Stimulated activated CD4-positive, alpha-beta T cell treated with anti-CD3 and anti-CD28 coated beads, Interleukin-4, amount 100 ng/mL, for 48 hours (primary cell): ENCODE measurements around the gene EPHB4.
"Not testable (repeated sequence)": the region's sequence is repeated elsewhere in the genome, so short reads cannot be mapped to it uniquely, and the experiment has no call there.

Experiments
- DNase-seq, 2 donors: peaks; one replicate each; pipeline ENCODE4 v3.0.0-alpha.2; 2020; ENCODE audit warnings: low read depth in 2 of 2

Gene EPHB4

DNA sequence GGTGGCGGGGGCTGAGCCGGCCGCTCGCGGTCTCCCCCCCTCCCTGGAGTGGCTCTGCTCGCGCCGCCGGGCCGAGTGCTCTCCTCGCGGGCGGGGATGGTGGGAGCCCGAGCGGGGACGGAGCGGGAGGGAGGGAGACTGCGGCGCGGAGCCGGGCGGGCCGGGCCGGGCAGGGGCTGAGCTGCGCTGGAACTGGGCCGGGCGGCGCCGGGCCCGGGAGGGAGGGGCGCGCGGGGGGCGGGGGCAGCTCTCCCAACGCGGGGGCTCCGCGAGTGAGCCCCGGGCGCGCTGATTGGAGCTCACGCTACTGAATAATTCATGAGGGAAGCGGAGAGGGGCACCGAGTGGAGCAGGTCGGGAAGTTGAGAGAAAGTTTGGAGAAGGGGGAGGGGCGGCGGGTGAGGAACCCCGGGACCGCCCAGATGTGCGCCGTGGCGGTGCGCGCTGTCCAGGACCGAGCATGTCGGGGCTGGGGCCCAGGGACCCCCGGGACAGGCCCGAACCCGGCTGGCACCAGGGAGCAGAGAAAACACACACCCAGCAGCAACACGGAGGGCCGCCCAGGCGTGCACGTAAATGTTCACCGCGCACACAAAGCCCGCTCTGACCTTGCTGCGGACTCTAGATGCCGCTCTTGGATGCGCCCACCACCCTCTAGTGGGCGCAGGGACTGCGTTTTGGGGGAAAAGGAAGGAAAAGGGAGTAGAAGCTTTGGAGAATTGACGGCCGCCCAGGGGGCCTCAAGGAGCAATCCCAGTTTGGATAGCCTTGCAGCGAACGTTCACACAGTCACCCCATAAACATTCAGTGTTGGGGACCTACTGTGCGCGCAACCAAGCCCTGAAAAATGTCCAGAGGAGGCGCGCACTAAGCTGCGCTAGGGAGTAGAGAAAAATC lies at the start of gene EPHB4:
EPHB4 (minus strand) TSS at position 194 of the 897 bp plus-strand sequence. CDS start 493 bp downstream, outside the sequence.
- DNase-seq, result no peak

DNA sequence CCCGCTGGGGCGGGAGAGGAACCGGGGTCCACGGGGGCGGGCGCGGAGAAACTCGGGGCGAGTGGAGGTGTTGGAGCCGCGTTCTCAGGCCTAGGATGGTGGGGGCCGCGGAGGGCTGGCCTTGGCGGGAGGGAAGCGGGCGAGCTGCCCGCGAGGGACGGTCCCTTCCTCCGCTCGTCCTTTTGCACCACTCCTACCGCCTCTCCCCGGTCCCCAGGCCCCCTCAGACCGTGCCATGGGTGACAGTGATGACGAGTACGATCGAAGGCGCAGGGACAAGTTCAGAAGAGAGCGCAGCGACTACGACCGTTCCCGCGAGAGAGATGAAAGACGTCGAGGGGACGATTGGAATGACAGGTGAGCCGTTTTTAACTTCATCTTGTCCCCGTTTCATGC lies 48.0 kb upstream of the EPHB4 start:
- no peak for DNase-seq

DNA sequence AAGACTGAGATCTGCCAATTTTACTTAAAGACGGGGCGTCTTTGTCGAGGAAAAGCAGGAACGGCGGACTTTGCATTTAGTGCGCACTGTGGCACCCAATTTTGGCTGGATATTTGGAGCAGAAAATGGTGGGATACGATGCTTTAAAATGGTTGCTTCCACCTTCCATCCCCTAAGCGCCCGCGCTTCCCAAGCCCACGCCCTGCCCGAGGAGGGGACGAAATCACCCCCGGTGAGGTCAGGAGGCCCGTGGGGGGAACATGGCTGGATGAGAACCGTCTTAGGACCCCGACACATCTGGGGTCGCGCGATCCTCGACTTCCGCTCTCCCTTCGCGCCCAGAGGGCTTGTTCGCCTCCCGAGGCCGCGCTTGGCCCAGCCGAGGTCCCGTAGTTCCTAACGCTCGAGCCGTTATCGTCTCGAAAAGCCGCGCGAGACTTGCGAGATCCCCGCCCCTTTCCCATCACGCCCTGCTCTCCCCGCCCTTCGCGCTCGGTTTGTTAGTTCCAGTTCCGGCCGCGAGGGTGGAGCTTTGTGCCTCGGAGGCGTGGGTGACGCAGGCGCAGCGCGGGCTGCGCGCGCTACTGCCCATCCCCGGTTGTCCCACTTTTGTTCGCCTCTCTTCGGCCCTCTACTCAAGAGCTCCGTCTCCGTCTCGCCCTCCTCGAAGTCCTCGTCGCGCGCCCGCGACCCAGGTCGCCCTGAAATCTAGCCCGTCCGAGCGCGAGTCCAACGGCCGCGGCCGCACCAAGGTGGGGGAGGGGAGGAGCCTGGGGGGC lies 47.4 kb upstream of the EPHB4 start, which contains the start of gene SRRT:
SRRT (plus strand) TSS at position 527 of the 779 bp plus-strand sequence. CDS start 488 bp downstream, outside the sequence.
- DNase-seq, result peak; percentile 98

DNA sequence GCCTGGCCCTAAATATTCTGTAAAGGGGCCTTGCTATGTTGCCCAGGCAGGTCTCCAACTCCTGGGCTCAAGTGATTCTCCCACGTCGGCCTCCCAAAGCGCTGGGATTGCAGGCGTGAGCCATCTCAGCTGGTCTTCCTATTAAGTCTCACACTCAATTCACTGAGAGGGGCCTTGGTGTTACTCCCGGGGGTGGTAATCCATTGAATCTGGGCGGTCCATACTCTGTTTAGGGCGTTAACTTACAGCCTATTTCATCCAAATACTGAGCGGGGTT lies 46.9 kb upstream of the EPHB4 start:
- DNase-seq, result no peak

DNA sequence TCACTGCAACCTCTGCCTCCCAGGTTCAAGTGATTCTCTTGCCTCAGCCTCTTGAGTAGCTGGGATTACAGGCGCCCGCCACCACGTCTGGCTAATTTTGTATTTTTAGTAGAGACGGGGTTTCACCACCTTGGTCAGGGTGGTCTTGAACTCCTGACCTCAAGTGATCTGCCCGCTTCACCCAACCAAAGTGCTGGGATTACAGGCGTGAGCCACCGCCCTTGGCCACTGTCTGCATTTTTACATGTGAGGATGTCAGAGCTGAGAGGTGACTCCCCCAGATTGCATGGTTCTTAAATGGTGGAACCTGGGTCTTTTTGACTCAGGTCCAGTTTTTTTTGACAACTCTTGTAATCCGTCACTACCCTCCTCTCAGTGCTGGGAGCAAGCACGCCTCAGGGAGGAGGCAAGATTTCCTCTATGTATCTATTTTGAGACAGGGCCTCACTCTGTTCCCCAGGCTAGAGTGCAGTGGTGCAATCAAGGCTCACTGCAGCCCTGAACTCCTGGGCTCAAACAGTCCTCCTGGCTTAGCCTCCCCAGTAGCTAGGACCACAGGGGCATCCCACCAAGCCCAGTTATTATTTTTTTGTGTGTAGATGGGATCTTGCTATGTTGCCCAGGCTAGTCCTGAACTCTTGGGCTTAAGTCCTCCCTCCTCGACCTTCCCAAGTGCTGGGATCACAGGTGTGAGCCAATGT lies 46.4 kb upstream of the EPHB4 start:
- DNase-seq, result no peak

DNA sequence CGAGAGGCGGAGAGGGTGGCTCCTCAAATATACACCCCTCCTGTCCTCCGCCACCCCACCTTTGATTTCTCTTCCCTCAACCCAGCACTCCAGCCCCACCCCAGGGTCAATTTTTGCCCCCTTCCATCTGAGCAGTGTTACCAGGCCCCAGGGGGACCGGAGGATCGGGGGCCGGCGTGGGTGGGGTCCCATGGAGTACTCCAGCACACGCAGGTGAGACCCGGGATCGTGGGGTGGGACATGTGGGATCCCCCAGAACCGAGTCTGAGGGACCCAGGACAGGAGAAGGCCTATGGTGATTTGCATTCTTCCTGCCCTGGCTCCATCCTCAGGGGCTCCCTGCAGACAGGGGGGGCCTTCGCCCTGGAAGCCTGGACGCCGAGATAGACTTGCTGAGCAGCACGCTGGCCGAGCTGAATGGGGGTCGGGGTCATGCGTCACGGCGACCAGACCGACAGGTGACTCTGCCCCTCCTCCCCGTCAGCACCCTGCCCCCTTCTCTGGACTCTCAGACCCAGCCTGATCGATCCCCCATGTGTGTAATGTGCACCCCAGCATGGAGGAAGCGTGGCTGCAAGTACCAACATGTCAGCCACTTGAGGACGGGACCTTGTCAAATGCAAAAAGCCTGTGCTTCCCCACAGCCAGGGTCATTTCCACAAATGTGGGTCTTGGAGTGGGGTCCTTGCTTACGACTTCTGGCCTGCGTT lies 40.6 kb upstream of the EPHB4 start:
- DNase-seq, result no peak

DNA sequence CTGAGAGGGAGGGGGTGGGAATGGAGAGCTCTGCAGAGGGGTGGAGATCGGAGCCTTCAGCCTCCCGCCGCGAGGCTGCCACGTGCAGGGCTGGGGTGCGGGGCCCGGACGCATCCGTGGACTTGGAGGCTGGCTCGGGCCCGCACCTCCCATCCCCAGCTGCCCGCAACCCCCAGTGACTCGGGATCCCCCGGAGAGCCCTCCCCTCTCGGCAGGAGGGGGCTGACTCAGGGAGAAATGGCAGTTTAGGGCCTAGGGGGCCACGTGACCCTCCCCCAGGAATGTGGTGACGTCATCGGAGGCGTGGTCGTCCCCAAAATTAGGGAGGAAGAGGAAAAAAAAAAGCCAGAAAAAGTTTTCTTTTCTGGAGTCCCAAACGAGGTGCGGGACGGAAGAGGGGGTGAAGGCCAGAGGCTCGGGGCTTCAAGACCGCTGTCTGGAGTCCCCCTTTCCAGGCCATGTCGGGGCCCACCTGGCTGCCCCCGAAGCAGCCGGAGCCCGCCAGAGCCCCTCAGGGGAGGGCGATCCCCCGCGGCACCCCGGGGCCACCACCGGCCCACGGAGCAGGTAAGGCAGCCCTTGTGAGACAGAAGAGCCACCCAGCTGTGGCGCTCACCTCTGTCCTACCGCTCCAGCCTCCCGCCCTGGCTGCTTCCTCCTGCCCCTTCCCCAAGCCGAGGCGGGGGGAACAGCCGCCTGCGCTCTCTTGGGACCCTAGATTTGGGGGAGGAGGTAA lies 39.9 kb upstream of the EPHB4 start, which contains the start of gene TRIP6:
TRIP6 (plus strand) TSS at position 348 of the 736 bp plus-strand sequence; CDS start at position 459, 111 bp downstream.
- DNase-seq, result peak; percentile 57 to 68

DNA sequence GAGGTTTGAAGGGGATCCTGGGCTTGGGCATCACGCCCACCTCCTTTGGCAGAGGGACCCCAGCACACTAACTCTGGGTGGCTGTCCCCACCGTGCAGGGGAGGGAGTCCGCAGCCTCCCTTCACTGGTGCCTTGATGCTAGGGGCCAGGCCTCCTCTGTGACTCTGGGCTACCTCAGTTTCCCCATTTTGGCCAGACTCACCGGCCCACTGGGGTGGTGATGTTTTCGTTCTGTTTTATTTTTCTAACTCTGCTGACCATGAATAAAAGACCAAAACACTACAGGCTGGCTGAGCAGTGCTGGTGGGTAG lies 39.4 kb upstream of the EPHB4 start:
- DNase-seq, result no peak

DNA sequence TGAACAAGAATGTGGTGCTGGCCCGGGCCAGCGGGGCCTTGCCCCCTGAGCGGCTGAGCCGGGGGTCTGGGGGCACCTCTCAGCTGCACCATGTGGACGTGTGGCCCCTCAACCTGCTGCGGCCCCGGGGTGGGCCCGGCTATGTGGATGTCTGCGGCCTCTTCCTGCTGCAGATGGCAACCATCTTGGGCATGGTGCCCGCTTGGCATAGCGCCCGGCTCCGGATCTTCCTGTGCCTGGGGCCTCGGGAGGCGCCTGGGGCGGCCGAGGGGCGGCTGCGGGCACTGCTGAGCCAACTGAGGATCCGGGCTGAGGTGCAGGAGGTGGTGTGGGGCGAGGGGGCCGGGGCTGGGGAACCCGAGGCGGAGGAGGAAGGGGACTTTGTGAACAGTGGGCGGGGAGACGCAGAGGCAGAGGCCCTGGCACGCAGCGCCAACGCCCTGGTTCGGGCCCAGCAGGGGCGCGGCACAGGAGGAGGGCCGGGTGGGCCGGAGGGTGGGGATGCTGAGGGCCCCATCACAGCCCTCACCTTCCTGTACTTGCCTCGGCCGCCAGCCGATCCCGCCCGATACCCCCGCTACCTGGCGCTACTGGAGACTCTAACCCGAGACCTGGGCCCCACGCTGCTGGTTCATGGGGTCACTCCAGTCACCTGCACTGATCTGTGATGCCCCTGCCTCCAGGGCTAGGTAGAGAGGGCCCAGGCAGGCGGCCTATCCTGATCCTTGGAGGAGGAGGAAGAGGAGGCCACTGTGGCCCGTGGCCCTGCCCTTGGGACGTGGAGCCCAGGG lies 38.8 kb upstream of the EPHB4 start:
- DNase-seq, result no peak

DNA sequence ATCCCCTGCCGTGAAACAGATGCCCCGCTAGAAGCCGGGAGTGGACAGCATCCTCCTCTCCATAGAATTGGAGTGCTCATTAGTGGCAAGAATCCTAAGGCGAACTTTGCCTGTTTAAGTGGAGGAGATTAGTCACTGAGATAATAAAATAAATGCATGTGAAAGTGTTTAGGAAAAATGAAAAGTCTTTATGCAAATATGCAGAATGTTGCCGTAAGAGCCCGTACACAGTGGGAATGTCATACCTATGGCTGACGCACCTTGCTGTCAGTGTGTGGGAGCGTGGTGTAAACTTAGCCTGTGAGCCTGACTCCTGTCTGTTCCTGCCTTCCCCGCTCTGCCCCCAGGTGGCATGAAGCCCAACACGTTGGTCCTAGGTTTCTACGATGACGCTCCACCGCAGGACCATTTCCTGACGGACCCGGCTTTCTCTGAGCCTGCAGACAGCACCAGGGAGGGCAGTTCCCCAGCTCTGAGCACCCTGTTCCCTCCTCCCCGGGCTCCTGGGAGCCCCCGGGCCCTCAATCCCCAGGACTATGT lies 38.1 kb upstream of the EPHB4 start:
- DNase-seq, result no peak

DNA sequence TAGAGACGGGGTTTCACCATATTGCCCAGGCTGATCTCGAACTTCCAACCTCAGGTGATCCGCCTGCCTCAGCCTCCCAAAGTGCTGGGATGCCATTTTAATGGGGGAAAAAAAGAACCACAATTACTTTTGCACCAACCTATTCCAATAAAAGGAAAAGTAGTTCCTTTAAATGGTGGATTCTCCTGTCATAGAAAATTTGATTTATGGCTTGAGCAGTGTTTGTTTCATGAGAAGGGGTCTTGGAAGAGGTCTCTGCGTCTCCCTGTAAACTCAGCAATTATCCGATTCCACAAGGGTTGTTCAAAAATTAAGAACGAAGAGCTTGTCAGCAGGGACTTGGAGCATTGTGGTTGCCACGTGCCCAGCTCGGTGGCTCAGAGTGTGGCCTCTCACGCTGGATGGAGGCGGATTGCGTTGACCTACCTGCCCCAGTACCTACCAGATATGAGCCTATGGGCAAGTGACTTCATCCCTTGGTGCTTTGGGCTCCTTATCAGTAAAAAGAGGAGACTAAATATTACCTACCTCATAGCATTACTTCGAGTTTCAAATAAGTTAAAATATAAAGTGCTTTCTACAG lies 37.0 kb upstream of the EPHB4 start:
- no peak for DNase-seq

DNA sequence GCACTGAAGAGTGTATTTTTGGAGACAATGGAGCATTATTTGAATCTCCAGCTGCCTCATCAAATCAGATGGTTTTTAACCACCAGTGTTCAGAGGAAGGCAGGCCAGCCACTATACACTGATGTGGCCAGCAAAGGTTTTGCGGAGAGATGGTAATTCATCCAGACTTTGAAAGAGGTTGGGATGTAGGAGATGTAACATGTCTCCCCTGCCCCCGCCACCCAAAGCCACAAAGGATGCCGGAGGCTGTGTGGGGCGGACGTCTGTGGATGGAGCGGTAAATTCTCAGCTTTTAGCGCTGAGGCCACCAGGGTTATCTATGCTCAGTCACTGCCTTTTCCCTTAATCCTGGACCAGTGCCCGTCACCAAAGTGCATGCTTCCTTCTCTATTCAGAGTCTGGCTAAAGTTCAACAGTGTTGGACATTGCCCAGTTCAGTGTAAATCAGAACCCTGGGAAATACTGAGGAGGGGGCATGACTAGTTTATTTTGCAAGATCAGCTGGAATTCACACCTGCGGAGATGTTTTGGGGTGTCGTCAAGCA lies 36.2 kb upstream of the EPHB4 start:
- no peak for DNase-seq

DNA sequence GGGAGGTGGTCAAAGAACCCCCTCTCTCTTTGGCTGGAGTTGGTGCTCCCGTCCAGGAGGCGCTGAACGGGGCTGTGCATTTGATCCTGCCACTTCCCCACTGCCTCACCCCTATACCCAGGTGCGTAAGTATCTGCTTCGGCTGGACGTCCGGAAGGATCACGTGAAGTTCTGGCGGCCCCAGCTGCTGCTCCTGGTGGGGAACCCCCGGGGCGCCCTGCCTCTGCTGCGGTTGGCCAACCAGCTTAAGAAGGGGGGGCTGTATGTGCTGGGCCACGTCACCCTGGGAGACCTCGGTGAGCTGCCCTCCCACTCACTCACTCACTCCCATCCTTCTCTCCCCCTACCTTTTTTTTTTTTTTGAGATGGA lies 34.3 kb upstream of the EPHB4 start:
- DNase-seq, result no peak

DNA sequence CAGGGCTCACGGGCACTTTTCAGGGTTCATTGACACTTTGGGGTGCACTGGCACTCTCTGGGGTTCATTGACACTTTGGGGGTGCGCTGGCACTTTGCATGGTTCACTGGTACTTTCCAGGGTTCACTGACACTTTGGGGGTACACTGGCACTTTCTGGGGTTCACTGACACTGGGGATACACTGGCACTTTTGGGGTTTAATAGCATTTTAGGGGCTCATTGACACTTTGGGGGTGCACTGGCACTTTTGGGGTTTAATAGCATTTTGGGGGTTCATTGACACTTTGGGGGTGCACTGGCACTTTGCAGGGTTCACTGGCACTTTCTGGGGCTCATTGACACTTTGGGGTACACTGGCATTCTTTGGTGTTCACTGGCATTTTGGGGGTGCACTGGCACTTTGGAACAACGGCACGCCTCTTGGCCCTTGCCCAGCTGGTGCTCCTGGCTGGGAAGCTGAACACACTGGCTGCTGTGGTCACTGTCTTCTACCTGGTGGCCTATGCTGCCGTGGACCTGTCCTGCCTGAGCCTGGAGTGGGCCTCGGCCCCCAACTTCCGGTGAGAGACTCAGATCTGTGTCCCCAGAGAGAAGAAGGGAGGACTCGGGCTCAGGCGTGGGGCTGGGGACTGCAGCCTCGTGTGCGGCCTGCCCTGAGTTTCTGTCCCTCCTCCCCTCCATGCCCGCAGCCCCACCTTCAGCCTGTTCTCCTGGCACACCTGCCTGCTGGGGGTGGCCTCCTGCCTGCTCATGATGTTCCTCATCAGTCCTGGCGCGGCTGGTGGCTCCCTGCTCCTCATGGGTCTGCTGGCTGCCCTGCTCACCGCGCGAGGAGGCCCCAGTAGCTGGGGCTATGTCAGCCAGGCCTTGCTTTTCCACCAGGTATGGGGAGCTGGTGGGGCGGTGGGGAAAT lies 33.6 kb upstream of the EPHB4 start:
- DNase-seq, result no peak

DNA sequence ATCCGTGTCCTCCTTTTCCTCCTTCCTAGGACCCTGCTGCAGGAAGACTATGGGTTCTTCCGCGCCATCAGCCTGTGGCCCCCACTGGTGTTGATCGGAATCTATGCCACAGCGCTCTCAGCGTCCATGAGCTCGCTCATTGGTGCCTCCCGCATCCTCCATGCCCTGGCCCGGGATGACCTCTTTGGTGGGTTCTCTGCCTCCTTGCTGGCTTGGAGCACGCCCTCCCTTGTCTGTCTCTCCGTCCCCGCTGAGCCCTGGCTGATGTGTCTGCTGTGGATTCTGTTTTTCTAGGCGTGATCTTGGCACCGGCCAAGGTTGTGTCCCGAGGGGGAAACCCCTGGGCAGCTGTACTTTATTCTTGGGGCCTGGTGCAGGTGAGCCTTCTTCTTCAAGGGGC lies 32.5 kb upstream of the EPHB4 start:
- DNase-seq, result no peak

DNA sequence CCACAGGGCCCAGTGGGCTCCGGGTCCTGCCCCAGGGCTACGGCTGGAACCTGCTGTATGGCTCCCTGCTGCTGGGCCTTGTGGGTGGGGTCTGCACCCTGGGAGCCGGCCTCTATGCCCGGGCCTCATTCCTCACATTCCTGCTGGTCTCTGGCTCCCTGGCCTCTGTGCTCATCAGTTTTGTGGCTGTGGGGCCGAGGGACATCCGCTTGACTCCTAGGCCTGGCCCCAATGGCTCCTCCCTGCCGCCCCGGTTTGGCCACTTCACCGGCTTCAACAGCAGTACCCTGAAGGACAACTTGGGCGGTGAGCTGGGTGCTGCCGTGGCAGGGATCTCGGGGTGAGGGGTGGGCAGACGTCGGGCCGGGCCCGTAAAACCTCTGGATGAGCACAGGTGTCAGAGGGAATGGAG lies 29.6 kb upstream of the EPHB4 start:
- DNase-seq, result no peak

DNA sequence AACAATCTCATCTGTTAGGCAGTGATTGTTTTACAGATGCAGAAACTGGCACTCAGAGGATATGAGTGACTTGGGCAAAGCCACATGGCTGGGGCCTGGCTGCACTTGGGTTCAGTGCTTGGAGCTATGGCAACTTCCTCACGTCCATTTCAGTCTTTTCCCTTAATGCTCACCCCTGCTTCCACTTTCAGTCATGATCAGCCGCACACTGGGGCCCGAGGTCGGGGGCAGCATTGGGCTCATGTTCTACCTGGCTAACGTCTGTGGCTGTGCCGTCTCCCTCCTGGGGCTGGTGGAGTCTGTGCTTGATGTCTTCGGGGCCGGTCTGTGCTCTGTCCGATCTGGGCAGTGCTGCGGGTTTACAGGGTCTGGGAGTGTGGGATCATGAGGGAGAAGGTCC lies 28.2 kb upstream of the EPHB4 start:
- no peak for DNase-seq

DNA sequence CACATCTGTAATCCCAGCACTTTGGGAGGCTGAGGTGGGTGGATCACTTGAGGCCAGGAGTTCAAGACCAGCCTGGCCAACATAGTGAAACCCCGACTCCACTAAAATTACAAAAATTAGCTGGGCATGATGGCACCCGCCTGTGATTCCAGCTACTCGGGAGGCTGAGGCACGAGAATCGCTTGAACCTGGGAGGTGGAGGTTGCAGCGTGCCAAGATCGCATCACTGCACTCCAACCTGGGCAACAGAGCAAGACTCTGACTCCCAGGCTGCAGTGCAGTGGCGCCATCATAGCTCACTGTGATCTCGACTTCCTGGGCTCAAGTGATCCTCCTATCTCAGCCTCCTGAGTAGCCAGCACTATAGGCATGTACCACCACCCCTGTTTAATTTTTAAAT lies 27.6 kb upstream of the EPHB4 start:
- DNase-seq, result not testable (repeated sequence)
